ENCODE measurements around the gene LSM14A.

GRCh38 chr19:34231439-34231838 is 59.1 kb downstream of the LSM14A start:
- no peak for TF ChIP-seq POLR2A (IDR thresholded peaks at IDR 0.05)
- no peak for TF ChIP-seq CTCF (IDR thresholded peaks at IDR 0.05)
